ENCODE measurements around the gene MAP3K10. TPM values are rescaled to one million over a fixed set of nuclear protein-coding genes. Genes with fewer than 3 reads are reported as not detected.

MAP3K10 gene
- total RNA-seq, 2 experiments from 2014 or later, result 20.8 to 21.7 TPM

DNA sequence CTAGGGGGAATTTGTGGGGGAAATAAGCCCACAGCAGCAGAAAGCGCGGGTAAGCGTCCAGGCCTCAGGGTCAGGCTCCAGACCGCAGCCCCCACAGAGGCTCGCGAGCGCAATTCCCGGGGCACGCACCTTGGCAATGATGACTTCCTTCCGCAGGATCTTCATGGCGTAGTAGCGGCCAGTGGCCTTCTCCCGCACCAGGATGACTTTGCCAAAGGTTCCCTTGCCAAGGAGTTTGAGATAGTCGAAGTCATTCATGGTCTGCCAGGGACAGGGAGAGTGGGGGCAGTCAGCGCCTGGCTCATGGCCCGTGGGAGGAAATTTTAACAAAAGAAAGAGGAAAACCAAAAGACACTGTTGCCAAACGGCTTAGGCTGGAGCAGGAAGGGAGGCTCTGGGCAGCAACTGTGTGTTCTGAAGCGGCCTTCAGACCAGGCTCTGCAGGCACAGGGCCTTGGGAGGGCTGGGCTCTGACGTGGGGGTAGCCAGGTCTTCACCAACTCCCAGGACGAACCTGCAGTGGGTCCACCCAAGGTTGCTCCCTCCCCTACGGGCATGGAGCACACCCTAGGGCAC is 50.7 kb downstream of the MAP3K10 start:
- H3K36me3 ChIP-seq (ENCODE audit: insufficient read depth, low read length), result peaks cover 60% of the 10 kb centered on the region
- peaks cover 76% of the 10 kb centered on the region for H3K36me3 Mint-ChIP-seq (ENCODE audit: low read depth)
- no peak for ATAC-seq (ENCODE audit: poor library complexity)

DNA sequence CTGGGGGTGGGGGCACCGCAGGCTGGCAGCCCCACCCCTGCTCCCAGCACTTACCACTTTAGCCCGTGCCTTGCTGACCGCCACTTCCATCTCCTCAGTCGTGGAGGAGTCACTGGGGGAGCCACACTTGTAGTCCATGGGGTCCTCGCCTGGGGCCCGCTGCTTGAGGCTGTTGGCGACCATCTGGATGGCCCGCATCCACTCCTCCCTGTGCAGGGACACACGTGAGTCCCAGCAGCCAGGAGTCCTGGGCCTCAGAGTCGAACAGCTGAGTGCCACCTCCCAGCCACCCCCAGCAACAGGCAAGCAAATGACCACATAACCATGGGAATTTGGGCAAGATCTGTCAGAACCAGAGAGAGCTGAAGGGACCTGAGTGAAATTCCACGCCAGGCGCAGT is 51.3 kb downstream of the MAP3K10 start:
- Histone ChIP-seq H3K27me3 (ENCODE audit: control insufficient read depth in 1 of 2, insufficient read depth in 2 of 2, low read length in 2 of 2) (no peaks in the 10 kb centered on the region), H3K9me3 (ENCODE audit: control insufficient read depth in 1 of 2, insufficient read depth in 1 of 2, low read length in 2 of 2) (no peaks in the 10 kb centered on the region), H3K36me3 (ENCODE audit: insufficient read depth, low read length) (peaks cover 56% of the 10 kb centered on the region), H3K4me3 (ENCODE audit: low read length) (no peak overlapping the region), H3K27ac (ENCODE audit: low read depth in 1 of 2, low read length in 2 of 2) (no peak overlapping the region), H3K4me1 (ENCODE audit: insufficient read depth, low read length) (no peaks in the 10 kb centered on the region)
- no peak for ATAC-seq (ENCODE audit: poor library complexity)
- TF ChIP-seq, protein P1, sequence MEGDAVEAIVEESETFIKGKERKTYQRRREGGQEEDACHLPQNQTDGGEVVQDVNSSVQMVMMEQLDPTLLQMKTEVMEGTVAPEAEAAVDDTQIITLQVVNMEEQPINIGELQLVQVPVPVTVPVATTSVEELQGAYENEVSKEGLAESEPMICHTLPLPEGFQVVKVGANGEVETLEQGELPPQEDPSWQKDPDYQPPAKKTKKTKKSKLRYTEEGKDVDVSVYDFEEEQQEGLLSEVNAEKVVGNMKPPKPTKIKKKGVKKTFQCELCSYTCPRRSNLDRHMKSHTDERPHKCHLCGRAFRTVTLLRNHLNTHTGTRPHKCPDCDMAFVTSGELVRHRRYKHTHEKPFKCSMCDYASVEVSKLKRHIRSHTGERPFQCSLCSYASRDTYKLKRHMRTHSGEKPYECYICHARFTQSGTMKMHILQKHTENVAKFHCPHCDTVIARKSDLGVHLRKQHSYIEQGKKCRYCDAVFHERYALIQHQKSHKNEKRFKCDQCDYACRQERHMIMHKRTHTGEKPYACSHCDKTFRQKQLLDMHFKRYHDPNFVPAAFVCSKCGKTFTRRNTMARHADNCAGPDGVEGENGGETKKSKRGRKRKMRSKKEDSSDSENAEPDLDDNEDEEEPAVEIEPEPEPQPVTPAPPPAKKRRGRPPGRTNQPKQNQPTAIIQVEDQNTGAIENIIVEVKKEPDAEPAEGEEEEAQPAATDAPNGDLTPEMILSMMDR (IDR thresholded peaks at IDR 0.05), result no peak
- peaks cover 70% of the 10 kb centered on the region for H3K36me3 Mint-ChIP-seq (ENCODE audit: low read depth)
- intact Hi-C loops (cut with DNase I, micrococcal nuclease), result no loop called here
- no peak for DNase-seq
- H3K9me3 Mint-ChIP-seq, result no peaks in the 10 kb centered on the region
- ChIA-PET CTCF (no interaction called here), POLR2A (no interaction called here)
- H3K4me1 Mint-ChIP-seq (ENCODE audit: low read depth), result peaks cover 4% of the 10 kb centered on the region
- H3K4me3 Mint-ChIP-seq, result no peak overlapping the region
- H3K27ac Mint-ChIP-seq, result no peak overlapping the region
- H3K27me3 Mint-ChIP-seq, result no peaks in the 10 kb centered on the region

More for the DNA sequence above, 50.7 kb downstream of the MAP3K10 start:
- no peak overlapping the region for H3K4me3 Mint-ChIP-seq
- Histone ChIP-seq H3K4me1 (ENCODE audit: insufficient read depth, low read length) (no peaks in the 10 kb centered on the region), H3K9me3 (ENCODE audit: control insufficient read depth in 1 of 2, insufficient read depth in 1 of 2, low read length in 2 of 2) (no peaks in the 10 kb centered on the region), H3K4me3 (ENCODE audit: low read length) (no peak overlapping the region), H3K27ac (ENCODE audit: low read depth in 1 of 2, low read length in 2 of 2) (no peak overlapping the region), H3K27me3 (ENCODE audit: control insufficient read depth in 1 of 2, insufficient read depth in 2 of 2, low read length in 2 of 2) (no peaks in the 10 kb centered on the region)
- no peak overlapping the region for H3K27ac Mint-ChIP-seq
- intact Hi-C loops (cut with DNase I, micrococcal nuclease), result no loop called here
- no peaks in the 10 kb centered on the region for H3K9me3 Mint-ChIP-seq
- ChIA-PET POLR2A (no interaction called here), CTCF (no interaction called here)
- no peaks in the 10 kb centered on the region for H3K27me3 Mint-ChIP-seq
- TF ChIP-seq, protein P1 (IDR thresholded peaks at IDR 0.05), result no peak
- H3K4me1 Mint-ChIP-seq (ENCODE audit: low read depth), result peaks cover 4% of the 10 kb centered on the region
- no peak for DNase-seq

DNA sequence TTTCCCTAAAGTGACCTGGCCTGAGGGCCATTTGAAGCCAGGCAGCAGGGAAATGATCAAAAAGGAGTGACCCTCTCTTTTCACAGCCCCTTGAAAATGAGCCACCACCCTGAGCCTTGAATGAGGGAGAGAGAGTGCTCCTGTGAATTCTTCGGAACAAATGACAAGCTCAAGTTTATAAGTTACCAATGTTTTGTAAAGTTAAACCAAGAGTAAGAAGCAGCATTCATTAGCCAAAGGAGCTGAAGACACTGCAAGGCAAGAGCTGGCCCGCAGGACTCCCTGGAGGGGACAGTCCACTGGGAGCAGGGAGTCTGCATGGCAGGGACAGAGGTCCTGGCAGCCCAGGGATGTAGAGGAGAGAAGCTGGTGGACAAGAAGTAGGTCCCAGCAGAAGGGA is 52.0 kb downstream of the MAP3K10 start:
- TF ChIP-seq, protein P1 (IDR thresholded peaks at IDR 0.05), result no peak
- Mint-ChIP-seq H3K27ac (peak overlapping the region; percentile 27), H3K4me3 (no peak overlapping the region), H3K27me3 (no peaks in the 10 kb centered on the region), H3K36me3 (ENCODE audit: low read depth) (peaks cover 70% of the 10 kb centered on the region), H3K9me3 (no peaks in the 10 kb centered on the region), H3K4me1 (ENCODE audit: low read depth) (peaks cover 6% of the 10 kb centered on the region)
- intact Hi-C loops (cut with DNase I, micrococcal nuclease), result no loop called here
- ChIA-PET CTCF (no interaction called here), POLR2A (no interaction called here)
- H3K4me3 ChIP-seq (ENCODE audit: low read length), result no peak overlapping the region
- H3K27ac ChIP-seq (ENCODE audit: low read depth in 1 of 2, low read length in 2 of 2), result no peak overlapping the region
- ATAC-seq (ENCODE audit: poor library complexity) (no peak), DNase-seq (no peak)
- peaks cover 53% of the 10 kb centered on the region for H3K36me3 ChIP-seq (ENCODE audit: insufficient read depth, low read length)
- H3K9me3 ChIP-seq (ENCODE audit: control insufficient read depth in 1 of 2, insufficient read depth in 1 of 2, low read length in 2 of 2), result no peaks in the 10 kb centered on the region
- no peaks in the 10 kb centered on the region for H3K4me1 ChIP-seq (ENCODE audit: insufficient read depth, low read length)
- no peaks in the 10 kb centered on the region for H3K27me3 ChIP-seq (ENCODE audit: control insufficient read depth in 1 of 2, insufficient read depth in 2 of 2, low read length in 2 of 2)
